ENCODE measurements around the gene FAM185A. TPM values are rescaled to one million over a fixed set of nuclear protein-coding genes. Genes with fewer than 3 reads are reported as not detected.

Gene FAM185A
- total and polyA plus RNA-seq, 9 of the 15 experiments (the other 6 are each of a cell fraction or from before 2014, with no cell fraction given), result 1.7 to 17.4 (median 10.6) TPM

GRCh38 chr7:102811942-102812678 is 63.3 kb downstream of the FAM185A start:
- no peak for ATAC-seq
- H3K9me3 ChIP-seq (replicated peaks; ENCODE audit: control insufficient read depth, insufficient read depth, low read depth, low read length), result no peaks in the 10 kb centered on the region
- H4K20me1 ChIP-seq (replicated peaks; ENCODE audit: control insufficient read depth, insufficient read depth, low read length), result no peaks in the 10 kb centered on the region
- H3K9ac ChIP-seq (ENCODE audit: insufficient read depth in 1 of 2, low read depth in 2 of 2, low read length in 2 of 2), result no peak overlapping the region
- H3K4me3 ChIP-seq, result no peak overlapping the region
- H3K36me3 ChIP-seq (ENCODE audit: control insufficient read depth, insufficient read depth, low read length), result peaks cover 72% of the 10 kb centered on the region
- 79% methylated on average over 8 of the region's 8 CpGs for WGBS (ENCODE audit: insufficient coverage, low coverage, missing lambda C conversion rate)
- CTCF ChIA-PET (ENCODE audit: low intra/inter-chr PET ratio), result no interaction called here
- intact Hi-C loops (cut with micrococcal nuclease) (no loop called here), in situ Hi-C loops (cut with MboI) (no loop called here)
- H3K27me3 ChIP-seq (ENCODE audit: control insufficient read depth in 2 of 2, insufficient read depth in 2 of 2, low read length in 2 of 2), result no peaks in the 10 kb centered on the region
- no peak for FAIRE-seq
- no peak overlapping the region for H3K4me2 ChIP-seq (ENCODE audit: insufficient read depth, low read length)
- no peaks in the 10 kb centered on the region for H3K9me1 ChIP-seq (ENCODE audit: control insufficient read depth, insufficient read depth, low read length)
- no peaks in the 10 kb centered on the region for H3K79me2 ChIP-seq (ENCODE audit: control insufficient read depth, insufficient read depth, low read length)
- H3K4me1 ChIP-seq (replicated peaks in 1 of 2; ENCODE audit: control insufficient read depth in 2 of 2, insufficient read depth in 2 of 2, low read length in 2 of 2), result no peaks in the 10 kb centered on the region
- no TSS peak for BruUV-seq (replicated peaks)
- no peak for DNase-seq (ENCODE audit: extremely low read depth in 1 of 4, low spot score in 3 of 4)
- POLR2A ChIA-PET, result interaction anchor here (1.0 to 1.7 kb wide), 4 partner anchors 10 to 259 kb away, joined by 3 to 5 read pairs (median 4); no protein-coding TSS in a partner anchor
- H3K27ac ChIP-seq (ENCODE audit: extremely low read depth, low read depth, low read length), result no peak overlapping the region
- H2AFZ ChIP-seq (ENCODE audit: low read depth, low read length), result no peak overlapping the region
- TF ChIP-seq ZNF639 (CRISPR knock-in tag; conservative IDR thresholded peaks at IDR 0.05 in 1 of 2, IDR thresholded peaks at IDR 0.05 in 1 of 2) (no peak), BRF2 (IDR thresholded peaks at IDR 0.05; ENCODE audit: borderline replicate concordance, insufficient read depth, insufficient read length) (no peak), ZNF316 (IDR thresholded peaks at IDR 0.05) (peak; percentile 84), ZNF146 (CRISPR knock-in tag; IDR thresholded peaks at IDR 0.05; ENCODE audit: unreplicated experiment) (no peak), MAFK (IDR thresholded peaks at IDR 0.05; ENCODE audit: low read length) (peak; percentile 87), AFF1 (IDR thresholded peaks at IDR 0.05; ENCODE audit: low read depth in 1 of 2, partially characterized antibody in 2 of 2) (no peak), MECOM (CRISPR knock-in tag; IDR thresholded peaks at IDR 0.05) (no peak), C11orf30 (IDR thresholded peaks at IDR 0.05; ENCODE audit: low read depth) (peak; percentile 73), MAFF (IDR thresholded peaks at IDR 0.05; ENCODE audit: low read length) (peak; percentile 83), BCOR (IDR thresholded peaks at IDR 0.05) (no peak), ELF2 (CRISPR knock-in tag; IDR thresholded peaks at IDR 0.05) (no peak), ETV6 (IDR thresholded peaks at IDR 0.05; ENCODE audit: borderline replicate concordance in 1 of 2, low read depth in 2 of 2, low read length in 1 of 2) (no peak), ETV6 (CRISPR knock-in tag; IDR thresholded peaks at IDR 0.05; ENCODE audit: borderline replicate concordance) (no peak), KLF6 (CRISPR knock-in tag; IDR thresholded peaks at IDR 0.05; ENCODE audit: borderline replicate concordance) (no peak)

All from K562 (cell line).